NCI-H510A treated with DMSO at 0.1 percent for 48 hours (cell line): ENCODE measurements around the gene MORN1.

Experiments
- DNase-seq: peaks from one replicate; lab custom pipeline; 2025; lab: John Stamatoyannopoulos, UW

The MORN1 gene

DNA sequence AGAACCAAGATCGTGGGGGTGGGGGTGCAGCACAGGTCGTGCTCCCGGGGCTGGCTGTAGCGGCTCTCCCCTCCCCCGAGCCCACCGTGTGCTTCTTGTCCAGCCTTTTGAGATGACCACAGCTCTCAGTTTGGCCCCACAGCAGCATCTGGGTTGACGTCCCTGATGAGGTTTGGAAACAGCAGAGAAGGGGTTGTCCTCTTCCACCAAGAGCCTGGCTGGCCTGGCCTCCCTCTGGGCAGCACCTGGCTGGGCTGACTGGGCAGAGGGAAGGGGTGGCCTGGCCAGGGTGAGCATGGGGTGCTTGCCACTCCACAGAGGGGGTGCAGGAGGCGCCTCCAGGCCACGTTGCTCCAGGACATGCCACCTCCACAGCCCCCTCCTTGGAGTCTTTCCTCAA lies 101.7 kb downstream of the MORN1 start:
- no peak for DNase-seq

- no peak for DNase-seq
Observed at GRCh38 chr1:2288816-2289536, 102.4 kb downstream of the MORN1 start.

DNA sequence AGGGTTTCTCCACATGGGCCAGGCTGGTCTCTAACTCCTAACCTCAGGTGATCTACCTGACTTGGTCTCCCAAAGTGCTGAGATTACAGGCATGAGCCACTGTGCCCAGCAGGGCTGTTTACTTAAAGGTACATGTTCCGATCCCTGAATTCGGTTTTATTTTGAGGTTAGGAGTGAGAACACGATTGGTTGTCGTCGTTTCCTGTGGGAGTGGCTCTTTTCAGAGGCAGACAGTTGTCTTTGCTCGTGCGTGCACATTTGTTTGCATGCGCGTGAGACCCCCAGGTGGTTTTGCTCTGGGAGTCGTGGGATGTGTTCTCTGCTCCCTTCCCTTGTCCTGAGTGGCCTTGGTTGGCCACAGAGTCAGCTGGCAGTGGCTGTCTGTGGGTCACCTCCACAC lies 103.0 kb downstream of the MORN1 start:
- no peak for DNase-seq

- DNase-seq, result no peak
Observed at GRCh38 chr1:2287649-2288048, 103.7 kb downstream of the MORN1 start.

DNA sequence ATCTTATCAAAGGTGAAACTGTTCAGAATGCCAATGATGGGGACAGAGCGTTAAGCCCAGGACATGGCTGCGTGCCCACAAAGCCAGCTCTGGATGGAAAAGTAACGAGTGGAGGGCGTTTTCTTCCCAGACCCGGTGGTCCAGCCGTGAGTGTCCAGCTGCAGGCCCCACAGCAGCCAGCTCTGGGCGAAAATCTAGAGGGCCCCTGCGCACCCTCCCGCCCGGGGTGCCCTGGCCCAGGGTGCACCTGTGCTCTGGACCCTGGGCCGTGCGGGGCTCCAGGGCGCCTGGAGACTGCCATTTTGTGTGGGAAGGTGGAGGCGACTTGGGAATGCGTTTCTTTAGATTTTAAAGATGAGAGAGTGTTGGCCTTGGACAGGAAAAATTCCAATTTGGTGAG lies 104.4 kb downstream of the MORN1 start:
- no peak for DNase-seq

DNA sequence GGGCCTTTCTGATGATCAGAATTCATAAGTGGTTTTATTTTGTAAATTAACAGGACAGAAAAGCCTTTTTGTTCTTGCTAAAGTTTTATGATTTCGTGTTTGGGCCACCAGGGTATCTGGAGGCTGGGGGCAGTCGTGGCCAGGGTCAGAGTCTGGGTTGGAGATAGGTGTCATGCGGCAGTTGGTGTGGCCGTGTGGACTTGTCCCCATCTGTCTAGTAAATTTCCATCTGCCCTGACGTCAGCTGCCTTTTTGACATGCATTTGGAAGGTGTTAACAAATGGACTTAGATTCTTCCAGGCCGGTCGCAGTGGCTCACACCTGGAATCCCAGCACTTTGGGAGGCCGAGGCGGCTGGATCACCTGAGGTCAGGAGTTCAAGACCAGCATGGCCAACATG lies 106.4 kb downstream of the MORN1 start:
- no peak for DNase-seq

DNA sequence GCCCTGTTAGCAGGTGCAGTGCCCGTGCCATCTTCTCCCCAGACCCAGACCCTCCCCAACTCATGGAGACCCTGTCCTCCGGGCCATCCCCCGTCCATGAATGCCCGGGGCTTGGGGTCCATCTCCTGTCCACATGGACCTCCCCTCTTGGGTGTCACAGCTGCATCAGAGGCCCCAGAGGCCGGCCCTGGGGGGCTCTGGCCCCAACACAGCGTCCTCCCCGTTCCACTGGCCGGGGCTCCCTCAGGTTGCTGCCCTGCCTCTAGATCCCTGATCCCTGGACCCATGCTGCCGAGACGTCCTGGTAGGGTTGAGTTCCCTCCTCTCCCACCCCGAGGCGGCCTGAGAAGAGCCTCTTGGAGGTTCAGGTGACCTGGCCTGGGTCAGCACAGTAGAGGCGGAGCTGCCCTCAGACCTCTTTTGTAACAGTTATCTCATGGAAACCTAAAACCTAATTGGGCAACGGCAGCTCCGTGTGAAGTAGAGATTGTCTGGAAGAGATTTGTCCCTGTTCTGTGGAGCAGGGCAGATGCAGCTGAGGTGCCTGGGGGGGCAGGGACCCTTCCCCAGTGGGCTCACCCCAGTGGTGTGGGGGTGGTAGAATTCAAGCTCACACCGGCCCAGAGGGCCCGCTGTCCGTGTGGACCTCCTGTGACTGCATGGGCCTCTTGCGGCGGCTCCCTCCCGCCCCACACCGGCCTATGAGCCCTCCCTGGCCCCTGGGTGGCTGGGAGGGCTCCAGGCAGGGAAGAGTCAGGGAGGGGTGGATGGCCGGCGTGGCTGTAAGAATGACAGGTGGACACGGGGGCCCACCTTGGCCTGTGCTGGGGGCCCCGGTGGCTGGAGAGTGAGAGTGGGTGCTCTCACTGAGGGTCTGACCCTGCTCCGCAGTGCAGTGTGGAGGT lies 107.1 kb downstream of the MORN1 start:
- no peak for DNase-seq

GRCh38 chr1:2283371-2283990 lies 107.9 kb downstream of the MORN1 start:
- no peak for DNase-seq

DNA sequence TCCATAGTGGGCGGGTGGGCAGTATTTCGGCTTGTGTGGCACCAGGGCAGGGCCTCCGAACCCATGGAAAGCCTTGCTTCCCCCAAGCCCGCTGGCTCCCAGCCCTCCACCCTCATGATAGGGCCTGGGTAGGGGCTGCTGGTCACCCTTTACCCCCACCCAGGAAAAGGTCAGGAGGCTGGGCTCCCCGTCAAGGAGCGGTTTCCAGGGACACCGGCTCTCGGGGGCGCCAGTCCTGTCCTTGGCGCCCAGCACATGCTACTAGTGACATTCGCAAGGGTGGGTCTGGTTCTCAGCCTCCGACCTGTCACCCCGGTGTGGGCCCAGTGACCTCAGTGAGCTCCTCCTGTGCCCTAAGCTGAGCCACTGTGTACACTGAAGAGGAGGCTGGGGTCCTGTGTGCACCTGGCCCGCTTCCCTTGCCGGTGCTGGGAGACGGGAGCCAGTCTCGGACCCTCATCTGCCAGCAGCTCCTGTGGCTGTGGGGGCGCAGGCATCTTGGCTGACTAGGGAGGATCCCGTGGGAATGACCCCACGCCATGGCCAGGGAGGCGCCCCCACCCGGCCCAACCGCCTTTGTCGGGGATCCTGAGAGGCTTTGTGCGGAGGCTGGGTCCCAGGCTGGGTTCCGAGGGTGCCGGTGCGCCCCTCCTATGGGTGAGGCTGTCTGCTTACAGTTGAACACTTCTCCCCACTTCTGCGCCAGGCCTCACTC lies 108.6 kb downstream of the MORN1 start:
- no peak for DNase-seq

DNA sequence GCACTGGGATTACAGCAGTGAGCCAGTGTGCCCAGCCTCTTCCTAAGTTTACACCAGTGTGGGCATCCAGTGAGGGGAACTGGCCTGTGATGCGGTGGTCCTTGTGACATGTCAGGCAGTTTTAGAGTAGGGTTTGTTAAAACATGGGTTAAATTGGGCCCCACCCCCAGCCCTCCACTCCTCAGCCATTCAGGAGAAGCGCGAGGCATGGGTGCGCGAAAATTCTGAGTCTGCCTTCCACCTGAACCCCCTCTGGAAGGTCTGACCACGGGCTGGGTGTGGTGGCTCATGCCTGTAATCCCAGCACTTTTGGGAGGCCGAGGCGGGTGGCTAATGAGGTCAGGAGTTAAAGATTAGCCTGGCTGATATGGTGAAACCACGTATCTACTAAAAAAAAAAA lies 111.5 kb downstream of the MORN1 start:
- no peak for DNase-seq

GRCh38 chr1:2279210-2279639 lies 112.1 kb downstream of the MORN1 start:
- no peak for DNase-seq

DNA sequence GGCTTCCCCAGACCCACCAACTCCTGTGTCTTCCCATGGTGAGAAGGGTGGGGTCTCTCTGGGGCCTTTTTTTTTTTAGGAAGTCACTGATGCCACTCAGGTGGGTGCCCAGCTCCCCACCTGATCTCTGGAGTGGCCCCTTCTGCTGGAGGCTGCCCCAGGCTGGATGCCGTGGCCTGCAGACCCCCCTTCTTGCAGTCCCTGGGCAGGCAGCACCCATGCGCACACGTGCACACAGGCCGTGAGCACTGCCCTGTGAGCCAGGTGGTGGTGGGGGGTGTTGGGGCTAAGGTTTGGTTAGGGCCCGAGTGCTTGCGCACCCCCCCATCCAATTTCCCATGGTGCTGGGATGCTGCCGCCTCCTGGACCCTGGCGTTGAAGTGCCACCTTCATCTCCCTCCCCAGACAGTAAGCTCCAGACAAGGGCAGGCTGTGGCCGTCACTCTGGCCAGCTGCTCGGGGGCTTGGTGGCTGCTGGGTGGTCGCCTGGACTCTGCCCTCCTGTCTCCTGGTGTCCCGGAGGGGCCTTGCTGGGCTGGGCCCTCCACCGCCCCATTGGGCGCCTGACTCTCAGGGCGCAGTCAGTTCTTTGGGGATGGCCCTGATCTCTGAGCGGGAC lies 112.7 kb downstream of the MORN1 start:
- DNase-seq, result no peak

DNA sequence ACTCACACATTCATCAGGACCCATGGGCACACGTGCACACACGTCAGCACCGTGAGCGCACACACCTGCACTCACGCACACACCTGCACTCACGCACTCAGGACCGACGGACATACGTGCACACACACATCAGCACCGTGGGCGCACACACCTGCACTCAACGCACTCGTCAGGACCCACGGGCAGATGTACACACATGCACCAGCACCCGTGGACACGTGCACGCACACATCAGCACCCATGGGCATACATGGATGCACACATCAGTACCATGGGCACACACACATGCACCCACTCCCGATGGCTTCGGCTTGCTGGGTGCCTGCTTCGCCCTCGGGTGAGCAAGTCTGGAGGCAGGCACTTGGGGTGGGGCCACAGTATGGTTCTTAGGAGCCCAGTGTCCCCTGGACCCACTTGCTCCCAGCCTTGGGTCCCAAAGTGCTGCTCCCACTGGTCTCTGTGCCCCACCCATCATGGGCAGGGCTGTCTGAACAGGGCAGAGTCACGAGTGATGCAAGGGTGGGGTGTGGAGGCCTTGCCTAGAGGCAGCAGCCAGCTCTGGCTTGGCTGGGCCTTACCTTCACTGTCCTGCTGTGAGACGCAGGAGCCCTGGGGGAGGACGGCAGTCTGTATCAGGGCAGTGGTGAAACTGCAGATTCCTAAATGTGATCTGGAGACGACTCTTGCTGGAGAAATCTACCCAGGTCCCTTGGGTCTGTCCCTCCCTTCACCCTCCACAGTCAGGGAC lies 113.4 kb downstream of the MORN1 start:
- no peak for DNase-seq

DNA sequence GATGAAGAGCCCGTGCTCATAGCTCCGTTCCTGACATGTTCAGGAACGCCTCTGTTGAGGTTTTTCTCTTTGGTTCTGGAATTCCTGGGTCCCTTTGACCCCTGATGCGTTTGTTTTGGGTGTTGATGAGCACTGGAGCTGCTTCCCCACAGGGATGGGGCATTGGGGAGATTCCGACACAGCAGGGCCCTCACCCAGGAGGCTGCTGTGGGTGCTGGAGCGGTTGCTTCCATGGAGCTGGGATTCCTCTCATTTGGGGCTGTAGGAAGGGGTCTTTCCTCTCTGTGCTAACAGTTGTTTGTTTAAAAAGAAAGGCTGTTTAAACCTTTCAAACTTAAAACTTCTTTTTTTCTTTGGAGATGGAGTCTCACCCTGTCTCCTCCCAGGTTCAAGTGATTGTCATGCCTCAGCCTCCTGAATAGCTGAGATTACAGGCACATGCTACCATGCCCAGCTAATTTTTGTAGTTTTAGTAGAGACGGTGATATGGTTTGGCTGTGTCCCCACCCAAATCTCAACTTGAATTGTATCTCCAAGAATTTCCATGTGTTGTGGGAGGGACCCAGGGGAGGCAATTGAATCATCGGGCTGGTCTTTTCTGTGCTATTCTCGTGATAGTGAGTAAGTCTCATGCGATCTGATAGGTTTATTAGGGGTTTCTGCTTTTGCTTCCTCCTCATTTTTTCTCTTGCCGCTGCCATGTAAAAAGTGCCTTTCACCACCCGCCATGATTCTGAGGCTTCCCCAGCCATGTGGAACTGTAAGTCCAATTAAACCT lies 114.4 kb downstream of the MORN1 start:
- DNase-seq, result no peak

- DNase-seq, result peak; percentile 90
Observed at GRCh38 chr1:2275796-2276536, 115.4 kb downstream of the MORN1 start.

GRCh38 chr1:2274929-2275475 lies 116.4 kb downstream of the MORN1 start:
- no peak for DNase-seq

- DNase-seq, result no peak
Observed at GRCh38 chr1:2274231-2274928, 117.0 kb downstream of the MORN1 start.

- no peak for DNase-seq
Observed at GRCh38 chr1:2273401-2274090, 117.8 kb downstream of the MORN1 start.
